DND-41 (cell line): Measurements from ENCODE around the gene S100A4.

Experiments
- ATAC-seq: fragments of 200-7000 bp; cut with Tn5 transposase; 3 replicates; pipeline ENCODE4 v1.9.1; 2021; ENCODE audit warnings: low read depth; ENCODE audit not compliant: insufficient read depth
- DNase-seq: peaks from one replicate; pipeline ENCODE4 v3.0.0-alpha.2; 2020
- H2AFZ ChIP-seq: 2 replicates; pipeline ENCODE4 v1.6.0; 2012; ENCODE audit warnings: low read depth, low read length
- H3K27ac ChIP-seq: 2 replicates; pipeline ENCODE4 v1.5.1; 2012; ENCODE audit warnings: low read length, inconsistent platforms
- H3K27me3 ChIP-seq: fragments of 200-600 bp; sonication (generic); 2 replicates; pipeline ENCODE4 v1.6.0; 2012; ENCODE audit warnings: low read length, mild to moderate bottlenecking, inconsistent platforms; ENCODE audit not compliant: insufficient read depth, poor library complexity
- H3K36me3 ChIP-seq: 2 replicates; pipeline ENCODE4 v1.5.1; 2012; ENCODE audit warnings: low read length, inconsistent platforms; ENCODE audit not compliant: insufficient read depth
- H3K4me1 ChIP-seq: 2 replicates; pipeline ENCODE4 v1.5.1; 2012; ENCODE audit warnings: mild to moderate bottlenecking, low read length; ENCODE audit not compliant: insufficient read depth
- H3K4me2 ChIP-seq: 2 replicates; pipeline ENCODE4 v1.6.0; 2012; ENCODE audit warnings: mild to moderate bottlenecking, moderate library complexity, low read length, inconsistent platforms; ENCODE audit not compliant: insufficient read depth
- H3K4me3 ChIP-seq, 2 experiments: fragments of 200-600 bp in 1 of 2; shearing (Covaris generic) in 1 of 2; 2 replicates each; pipeline ENCODE4 v1.5.1; 2012 to 2016; ENCODE audit warnings: inconsistent platforms in 2 of 2, low read length in 2 of 2, mild to moderate bottlenecking in 2 of 2, low read depth in 1 of 2, moderate library complexity in 1 of 2
- H3K79me2 ChIP-seq: 2 replicates; pipeline ENCODE4 v1.6.0; 2012; ENCODE audit warnings: low read length, inconsistent platforms; ENCODE audit not compliant: insufficient read depth
- H3K9ac ChIP-seq: 2 replicates; pipeline ENCODE4 v1.6.0; 2012; ENCODE audit warnings: low read depth, mild to moderate bottlenecking, inconsistent platforms, low read length, moderate library complexity
- H3K9me3 ChIP-seq: 2 replicates; pipeline ENCODE4 v1.5.1; 2012; ENCODE audit warnings: low read length, moderate library complexity, mild to moderate bottlenecking, inconsistent platforms; ENCODE audit not compliant: insufficient read depth, severe bottlenecking
- H4K20me1 ChIP-seq: 2 replicates; pipeline ENCODE4 v1.6.0; 2012; ENCODE audit warnings: low read length; ENCODE audit not compliant: insufficient read depth
- CTCF ChIP-seq: IDR thresholded peaks from 2 replicates; pipeline ENCODE4 v1.5.1; 2012; ENCODE audit warnings: borderline replicate concordance, low read length, moderate library complexity, mild to moderate bottlenecking; ENCODE audit not compliant: poor library complexity, severe bottlenecking; ENCODE audit errors: extremely low read depth
- EZH2 ChIP-seq: IDR thresholded peaks from 3 replicates; pipeline ENCODE4 v1.6.1; 2012; ENCODE audit warnings: borderline replicate concordance, low read depth, mild to moderate bottlenecking, moderate library complexity, low read length, inconsistent platforms; ENCODE audit not compliant: severe bottlenecking

Gene S100A4

GRCh38 chr1:153552335-153552734 is 6.7 kb upstream of the S100A4 start:
- H4K20me1 ChIP-seq: no peaks in the 10 kb centered on the region
- H3K27ac ChIP-seq: no peak overlapping the region
- no peak overlapping the region for H2AFZ ChIP-seq
- H3K36me3 ChIP-seq: no peaks in the 10 kb centered on the region
- ATAC-seq (no peak), DNase-seq (no peak)
- H3K27me3 ChIP-seq: no peaks in the 10 kb centered on the region
- no peak overlapping the region for H3K9ac ChIP-seq
- no peaks in the 10 kb centered on the region for H3K79me2 ChIP-seq
- no peaks in the 10 kb centered on the region for H3K9me3 ChIP-seq
- H3K4me1 ChIP-seq: no peaks in the 10 kb centered on the region
- no peak overlapping the region for H3K4me3 ChIP-seq
- no peak overlapping the region for H3K4me2 ChIP-seq
- TF ChIP-seq CTCF (no peak), EZH2 (no peak)

- Histone ChIP-seq H3K4me2 (no peak overlapping the region), H4K20me1 (no peaks in the 10 kb centered on the region), H3K27ac (no peak overlapping the region), H3K9me3 (no peaks in the 10 kb centered on the region), H2AFZ (no peak overlapping the region), H3K36me3 (no peaks in the 10 kb centered on the region), H3K4me1 (peaks cover 7% of the 10 kb centered on the region), H3K79me2 (no peaks in the 10 kb centered on the region), H3K9ac (no peak overlapping the region), H3K27me3 (no peaks in the 10 kb centered on the region), H3K4me3 (no peak overlapping the region)
- TF ChIP-seq CTCF (no peak), EZH2 (no peak)
- ATAC-seq (no peak), DNase-seq (no peak)
These were observed 5.4 kb upstream of the S100A4 start for GRCh38 chr1:153550827-153551500.

- Histone ChIP-seq H3K4me2 (no peak overlapping the region), H3K36me3 (no peaks in the 10 kb centered on the region), H2AFZ (no peak overlapping the region), H3K9ac (no peak overlapping the region), H3K9me3 (no peaks in the 10 kb centered on the region), H3K4me1 (peaks cover 13% of the 10 kb centered on the region), H3K79me2 (no peaks in the 10 kb centered on the region), H3K27me3 (no peaks in the 10 kb centered on the region), H3K27ac (no peak overlapping the region), H4K20me1 (no peaks in the 10 kb centered on the region), H3K4me3 (no peak overlapping the region)
- no peak for TF ChIP-seq CTCF
- TF ChIP-seq EZH2: no peak
- ATAC-seq: no peak
- no peak for DNase-seq
These were observed 4.8 kb upstream of the S100A4 start for GRCh38 chr1:153550398-153550758.
